Breast epithelium (tissue), 4 donors: ENCODE results near the gene EIF4G1. TPM values are rescaled to one million over a fixed set of nuclear protein-coding genes. Genes with fewer than 3 reads are reported as not detected.
A peak's percentile ranks its signal among the peaks of the same experiment; 100 is the strongest.

ENCODE experiments used
- DNase-seq, 2 donors: peaks; one replicate each; pipeline ENCODE4 v3.0.0-alpha.2; 2019; ENCODE audit warnings: low spot score in 2 of 2
- H3K27ac ChIP-seq, 2 donors: fragments of 200-600 bp; sonication (generic) in 1 of 2; one replicate each; pipeline ENCODE4 v1.5.1; 2016 to 2019; ENCODE audit warnings: mild to moderate bottlenecking in 1 of 2
- H3K27me3 ChIP-seq, 2 donors: fragments of 200-600 bp; sonication (generic) in 1 of 2; one replicate each; pipeline versions ENCODE4 v1.5.1 to v1.6.0; 2017 to 2019; ENCODE audit warnings: control low read depth in 1 of 2, mild to moderate bottlenecking in 1 of 2
- H3K36me3 ChIP-seq: fragments of 200-600 bp; one replicate; pipeline ENCODE4 v1.5.1; 2019
- H3K4me1 ChIP-seq, 2 donors: fragments of 200-600 bp; sonication (generic); one replicate each; pipeline ENCODE4 v1.5.1; 2016 to 2019; ENCODE audit warnings: control low read depth in 1 of 2
- H3K4me3 ChIP-seq, 3 donors: fragments of 200-600 bp; sonication (generic); 1 replicate in 2 of 3; 2 replicates in 1 of 3; pipeline ENCODE4 v1.5.1; 2016 to 2019; ENCODE audit warnings: mild to moderate bottlenecking in 3 of 3, moderate library complexity in 2 of 3
- H3K9me3 ChIP-seq, 2 donors: fragments of 200-600 bp; sonication (generic) in 1 of 2; one replicate each; pipeline ENCODE4 v1.5.1; 2016 to 2019; ENCODE audit warnings: control low read depth in 1 of 2
- POLR2A ChIP-seq: fragments of 450-650 bp; IDR thresholded peaks from one replicate; pipeline ENCODE4 v1.6.1; 2016; ENCODE audit warnings: antibody characterized with exemption, mild to moderate bottlenecking, moderate library complexity
- POLR2AphosphoS5 ChIP-seq, 3 donors: sonication (generic); formaldehyde crosslinking; IDR thresholded peaks; one replicate each; pipeline ENCODE4 v1.6.1; 2017; ENCODE audit warnings: antibody characterized with exemption in 3 of 3
- intact Hi-C: fragments of 100-400 bp; cut with DNase I; formaldehyde crosslinking; loops from one replicate; pipeline ENCODE4 v1.15.1; 2023; ENCODE audit warnings: low total_unique reads
- total RNA-seq, 3 donors: library from RNA; depleted of rRNA; stranded (reverse); fragments of >200 nt; gene quantifications; one replicate each; pipeline ENCODE4 v1.1.0, GENCODE V29; 2016
- TF ChIP-seq, protein P1 (sequence below), 3 donors: fragments of 450-650 bp; IDR thresholded peaks; one replicate each; pipeline ENCODE4 v1.5.1; 2016 to 2017; ENCODE audit warnings: antibody characterized with exemption in 3 of 3, mild to moderate bottlenecking in 3 of 3, moderate library complexity in 3 of 3

EIF4G1 gene
- total RNA-seq, 3 donors from 2014 or later, result 168 to 202 (median 196) TPM

DNA sequence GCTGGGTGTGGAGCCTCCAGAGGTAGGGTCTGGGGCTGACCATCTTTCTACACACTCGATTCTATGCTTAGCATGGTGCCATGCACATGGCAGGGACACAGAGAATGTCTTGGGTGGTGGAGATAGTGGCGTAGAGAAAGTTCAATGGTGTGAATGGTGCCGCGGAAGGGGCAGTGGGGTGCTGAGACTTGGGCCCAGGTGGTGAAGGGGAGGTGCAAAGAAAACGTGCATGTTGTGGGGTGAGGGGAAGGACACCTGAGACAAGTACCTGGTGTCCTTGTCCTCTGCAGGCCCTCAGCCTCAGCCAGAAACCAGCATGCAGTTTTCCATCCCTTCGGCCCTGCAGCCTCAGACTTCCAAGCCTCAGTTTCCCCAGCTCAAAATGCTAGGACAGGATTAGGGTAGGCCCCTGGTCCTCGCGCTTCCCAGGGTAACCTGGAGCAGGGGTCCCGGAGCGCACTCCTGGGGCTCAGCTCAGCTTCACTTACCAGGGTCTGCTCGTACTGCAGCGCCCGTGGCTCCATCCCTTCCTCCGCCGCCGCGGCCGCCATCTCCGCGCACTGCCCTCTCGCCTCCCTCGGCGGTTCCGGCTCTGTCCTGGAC lies 46.6 kb downstream of the EIF4G1 start:
- H3K4me3 ChIP-seq, result peak overlapping the region; percentile 70 to 98 (median 88)
- H3K4me1 ChIP-seq, result peaks cover 0 to 10% of the 10 kb centered on the region in 2 donors
- intact Hi-C loops, result loop anchor here (1.0 kb wide), 1 partner anchor 23 kb away; no protein-coding TSS in a partner anchor
- peak overlapping the region; percentile 99 to 100 for H3K27ac ChIP-seq
- TF ChIP-seq, protein P1, sequence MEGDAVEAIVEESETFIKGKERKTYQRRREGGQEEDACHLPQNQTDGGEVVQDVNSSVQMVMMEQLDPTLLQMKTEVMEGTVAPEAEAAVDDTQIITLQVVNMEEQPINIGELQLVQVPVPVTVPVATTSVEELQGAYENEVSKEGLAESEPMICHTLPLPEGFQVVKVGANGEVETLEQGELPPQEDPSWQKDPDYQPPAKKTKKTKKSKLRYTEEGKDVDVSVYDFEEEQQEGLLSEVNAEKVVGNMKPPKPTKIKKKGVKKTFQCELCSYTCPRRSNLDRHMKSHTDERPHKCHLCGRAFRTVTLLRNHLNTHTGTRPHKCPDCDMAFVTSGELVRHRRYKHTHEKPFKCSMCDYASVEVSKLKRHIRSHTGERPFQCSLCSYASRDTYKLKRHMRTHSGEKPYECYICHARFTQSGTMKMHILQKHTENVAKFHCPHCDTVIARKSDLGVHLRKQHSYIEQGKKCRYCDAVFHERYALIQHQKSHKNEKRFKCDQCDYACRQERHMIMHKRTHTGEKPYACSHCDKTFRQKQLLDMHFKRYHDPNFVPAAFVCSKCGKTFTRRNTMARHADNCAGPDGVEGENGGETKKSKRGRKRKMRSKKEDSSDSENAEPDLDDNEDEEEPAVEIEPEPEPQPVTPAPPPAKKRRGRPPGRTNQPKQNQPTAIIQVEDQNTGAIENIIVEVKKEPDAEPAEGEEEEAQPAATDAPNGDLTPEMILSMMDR (IDR thresholded peaks at IDR 0.05), result no peak
- TF ChIP-seq POLR2AphosphoS5 (IDR thresholded peaks at IDR 0.05) (no peak), POLR2A (no peak)
- no peaks in the 10 kb centered on the region for H3K36me3 ChIP-seq
- no peaks in the 10 kb centered on the region for H3K9me3 ChIP-seq
- no peak for DNase-seq
- H3K27me3 ChIP-seq, result no peaks in the 10 kb centered on the region

DNA sequence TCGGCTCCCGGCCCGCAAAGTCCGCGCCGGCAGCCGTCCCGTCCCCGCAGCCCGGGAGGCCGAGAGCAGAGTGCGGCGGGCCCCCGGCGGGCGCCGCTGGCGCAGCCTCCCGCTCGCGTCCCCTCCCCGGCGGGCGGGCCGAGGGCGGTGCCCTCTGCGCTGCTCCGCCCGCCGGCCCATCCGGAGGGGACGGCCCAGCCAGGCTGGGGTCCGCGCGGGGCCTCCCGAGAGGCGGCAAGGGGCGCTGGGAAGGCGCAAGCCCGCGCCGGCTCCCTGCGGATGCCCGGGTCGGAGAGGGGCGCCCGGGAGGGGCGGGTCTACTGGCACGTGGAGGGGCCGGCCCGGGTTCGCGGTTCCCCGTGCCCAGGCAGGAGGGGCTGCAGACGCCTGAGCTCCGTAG lies 47.1 kb downstream of the EIF4G1 start, which contains the start of the genes CLCN2 and POLR2H:
TSS of gene CLCN2 (minus strand) at position 74 of the 400 bp plus-strand sequence. CDS start 126 bp downstream, outside the sequence.
TSS of gene POLR2H (plus strand) at position 179 of the 400 bp plus-strand sequence. CDS start 1,783 bp downstream, outside the sequence.
- Histone ChIP-seq H3K4me1 (peaks cover 0 to 10% of the 10 kb centered on the region in 2 donors), H3K9me3 (no peaks in the 10 kb centered on the region), H3K27me3 (no peaks in the 10 kb centered on the region), H3K27ac (peak within 1 kb of the TSS; percentile 99 to 100), H3K36me3 (no peaks in the 10 kb centered on the region), H3K4me3 (peak within 1 kb of the TSS; percentile 70 to 98 (median 88))
- peak in 2 of 3 donors; percentile 29 to 31 for TF ChIP-seq POLR2AphosphoS5 (IDR thresholded peaks at IDR 0.05)
- TF ChIP-seq, protein P1 (IDR thresholded peaks at IDR 0.05), result no peak
- peak; percentile 5 for TF ChIP-seq POLR2A
- intact Hi-C loops, result loop anchor here (1.0 kb wide), 1 partner anchor 23 kb away; no protein-coding TSS in a partner anchor
- DNase-seq, result no peak

DNA sequence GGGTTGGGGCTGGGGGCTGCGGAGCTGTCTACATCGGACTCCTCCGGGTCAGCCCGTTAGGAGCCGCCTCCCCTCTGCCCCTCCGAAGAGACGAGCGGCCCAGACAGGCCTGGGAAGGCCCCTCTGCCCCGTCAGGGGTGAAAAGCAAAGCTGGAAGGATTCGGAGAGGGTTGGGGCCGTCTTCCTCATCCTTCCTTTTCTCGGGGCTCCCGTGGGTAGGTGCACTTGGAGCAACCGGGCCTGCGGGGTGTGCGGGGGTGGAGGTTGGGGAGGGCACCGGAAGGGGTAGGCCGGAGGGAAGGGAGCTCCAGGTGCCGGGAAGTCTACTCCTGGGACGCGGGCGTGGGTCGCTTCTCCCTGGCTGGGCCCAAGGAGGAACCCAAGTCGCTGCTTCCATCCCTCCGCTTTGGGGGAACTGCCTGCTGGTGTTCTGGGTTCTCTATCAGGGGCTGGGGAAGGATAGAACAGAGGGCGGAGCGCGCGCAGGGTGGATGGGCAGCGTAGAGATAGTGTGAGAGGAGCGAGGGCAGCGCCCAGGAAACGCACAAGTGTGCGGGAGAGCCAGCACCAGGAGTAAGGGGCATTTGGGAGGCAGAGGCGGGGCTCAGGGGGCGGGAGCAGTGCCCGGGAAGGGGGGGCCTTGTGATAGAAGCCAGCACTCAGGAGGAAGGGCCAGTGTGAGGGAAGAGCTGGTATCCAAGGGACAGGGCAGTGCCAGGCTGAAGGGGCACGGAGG lies 47.7 kb downstream of the EIF4G1 start:
- H3K27me3 ChIP-seq, result no peaks in the 10 kb centered on the region
- no peaks in the 10 kb centered on the region for H3K9me3 ChIP-seq
- peak overlapping the region; percentile 70 to 98 (median 88) for H3K4me3 ChIP-seq
- DNase-seq, result peak in 1 of 2 donors; percentile 67
- H3K36me3 ChIP-seq, result no peaks in the 10 kb centered on the region
- TF ChIP-seq, protein P1 (IDR thresholded peaks at IDR 0.05), result no peak
- TF ChIP-seq POLR2AphosphoS5 (IDR thresholded peaks at IDR 0.05), result no peak
- TF ChIP-seq POLR2A, result peak; percentile 5
- intact Hi-C loops, result loop anchor here (1.0 kb wide), 1 partner anchor 24 kb away; no protein-coding TSS in a partner anchor
- H3K4me1 ChIP-seq, result peaks cover 0 to 10% of the 10 kb centered on the region in 2 donors
- H3K27ac ChIP-seq, result peak overlapping the region; percentile 99 to 100

DNA sequence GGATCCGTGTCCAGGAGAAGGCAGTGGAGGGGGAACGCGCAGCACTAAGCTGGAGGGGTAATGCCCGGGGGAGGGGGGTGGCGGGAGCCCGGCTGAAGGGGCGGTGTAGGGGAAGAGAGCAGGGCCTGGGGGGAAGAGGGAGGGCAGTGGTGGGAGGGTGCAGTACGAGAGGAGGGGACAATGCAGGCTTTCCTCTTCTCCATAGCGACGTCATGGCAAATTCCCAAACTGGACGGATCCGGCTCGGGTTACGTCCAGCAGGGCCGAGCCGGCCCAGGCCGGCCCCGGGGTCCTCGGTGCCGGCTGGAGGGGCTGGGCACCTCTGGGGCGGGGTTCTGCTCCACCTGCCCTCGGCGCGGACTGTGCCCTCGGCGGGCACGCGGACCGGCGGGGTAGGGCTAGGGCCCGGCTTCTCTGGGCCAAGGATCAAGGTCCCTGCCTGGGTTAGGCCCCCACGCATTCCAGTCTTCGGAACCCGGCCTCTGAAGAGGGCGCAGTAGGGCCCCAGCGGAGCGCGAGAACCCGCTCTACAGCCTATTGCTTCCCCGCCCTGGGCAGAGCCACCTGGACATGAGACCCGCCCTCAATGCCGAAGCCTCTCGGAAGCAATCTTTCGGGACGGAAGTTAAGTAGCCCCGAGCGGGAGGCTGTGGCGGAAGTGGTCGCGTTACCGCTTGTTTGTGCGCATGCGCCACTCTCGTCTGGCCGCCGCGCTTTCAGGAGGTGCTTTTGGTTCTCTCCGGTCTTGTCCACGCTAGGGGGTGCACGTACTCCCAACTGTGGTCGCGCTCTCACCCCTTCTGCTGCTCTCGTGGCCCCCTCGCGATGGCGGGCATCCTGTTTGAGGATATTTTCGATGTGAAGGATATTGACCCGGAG lies 48.5 kb downstream of the EIF4G1 start:
- H3K9me3 ChIP-seq, result no peaks in the 10 kb centered on the region
- H3K27ac ChIP-seq, result peak overlapping the region; percentile 99 to 100
- H3K4me3 ChIP-seq, result peak overlapping the region; percentile 70 to 98 (median 88)
- TF ChIP-seq POLR2AphosphoS5 (IDR thresholded peaks at IDR 0.05) (peak; percentile 64 to 80 (median 77)), POLR2A (peak; percentile 53)
- TF ChIP-seq, protein P1 (IDR thresholded peaks at IDR 0.05), result peak; percentile 32 to 51 (median 50)
- H3K27me3 ChIP-seq, result no peaks in the 10 kb centered on the region
- H3K4me1 ChIP-seq, result peaks cover 0 to 10% of the 10 kb centered on the region in 2 donors
- intact Hi-C loops, result no loop called here
- no peaks in the 10 kb centered on the region for H3K36me3 ChIP-seq
- peak; percentile 94 to 96 for DNase-seq
